ENCODE data around the gene POLA2.

- TF ChIP-seq CTCF (conservative IDR thresholded peaks at IDR 0.05 in 1 of 2, IDR thresholded peaks at IDR 0.05 in 1 of 2; ENCODE audit: low read depth in 1 of 2, low read length in 2 of 2) (no peak), EZH2 (IDR thresholded peaks at IDR 0.05; ENCODE audit: low read length, missing control alignments) (no peak)
These were observed 28.8 kb downstream of the POLA2 start for GRCh38 chr11:65290448-65291165.
